SHP77 (cell line): ENCODE measurements around the gene RTP1.

Experiments
- DNase-seq, 2 experiments: peaks; one replicate each; lab custom pipeline; 2025; lab: John Stamatoyannopoulos, UW

Gene RTP1

GRCh38 chr3:187242435-187242834 is 45.1 kb downstream of the RTP1 start:
- no peak for DNase-seq

GRCh38 chr3:187242900-187243299 is 45.6 kb downstream of the RTP1 start:
- DNase-seq = no peak

- DNase-seq = no peak
Observed at GRCh38 chr3:187243933-187244524, 46.7 kb downstream of the RTP1 start.

- no peak for DNase-seq
Observed at GRCh38 chr3:187247398-187247797, 50.1 kb downstream of the RTP1 start.
